GM21723 (cell line): ENCODE data around the gene PRKACB.
"Not testable (repeated sequence)": the region's sequence is repeated elsewhere in the genome, so short reads cannot be mapped to it uniquely, and the experiment has no call there.

Source experiments
- ATAC-seq: cut with Tn5 transposase; IDR thresholded peaks from one replicate; pipeline ENCODE4 v1.9.1; 2021; ENCODE audit warnings: mild to moderate bottlenecking, moderate library complexity; ENCODE audit not compliant: unreplicated experiment

PRKACB gene

DNA sequence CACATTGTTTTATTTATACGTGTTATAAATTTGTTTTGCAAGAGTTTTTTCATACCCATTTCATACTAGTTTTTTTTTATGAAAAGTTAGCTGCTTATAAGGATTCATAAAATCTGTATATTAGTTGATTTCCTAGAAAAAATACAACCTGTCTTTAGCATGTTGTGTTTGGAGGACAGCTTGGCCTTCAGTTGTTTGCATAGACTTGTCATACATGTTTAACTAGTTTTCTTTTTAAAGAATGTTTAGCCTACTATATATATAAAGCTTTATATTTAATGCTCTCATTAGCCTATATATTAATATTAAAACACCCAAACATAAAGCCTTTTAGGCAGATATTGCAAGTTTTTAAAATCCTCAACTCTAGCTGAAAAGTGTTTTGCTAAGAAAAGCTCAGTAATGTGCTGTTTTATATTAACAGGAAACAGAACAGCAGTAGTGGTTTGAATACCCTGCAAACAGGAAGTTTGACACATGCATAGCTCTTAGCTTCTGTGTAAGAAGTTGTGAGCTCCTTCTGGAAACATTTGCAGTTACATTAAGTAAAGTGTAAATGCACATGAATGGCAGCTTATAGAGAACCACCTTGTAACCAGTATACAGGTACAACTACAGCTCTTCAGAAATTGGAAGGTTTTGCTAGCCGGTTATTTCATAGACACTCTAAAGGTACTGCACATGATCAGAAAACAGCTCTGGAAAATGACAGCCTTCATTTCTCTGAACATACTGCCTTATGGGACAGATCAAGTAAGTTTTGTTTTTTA lies at the start of gene PRKACB:
Gene PRKACB, plus strand, starts transcription at position 476 of the 770 bp plus-strand sequence. Its CDS starts 91 bp downstream, at position 567.
- ATAC-seq, result peak; percentile 89

DNA sequence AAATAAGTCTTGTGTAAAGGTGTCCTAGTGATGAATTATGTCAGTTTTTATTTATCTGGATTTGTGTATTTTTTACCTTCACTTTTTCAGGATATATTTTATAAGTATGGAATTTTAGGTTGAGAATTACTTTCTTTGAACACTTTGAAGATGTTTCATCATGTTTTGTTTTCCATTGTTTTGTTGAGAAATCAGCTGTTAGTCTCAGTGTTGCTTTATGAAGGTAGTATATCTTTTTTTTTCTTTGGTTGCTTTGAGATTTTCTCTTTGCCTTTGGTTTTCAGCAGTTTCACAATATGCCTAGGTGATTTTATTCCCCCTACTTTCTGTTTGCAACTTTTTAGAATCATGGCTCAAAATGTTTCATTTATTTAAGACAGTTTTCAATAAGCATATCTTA lies 48.8 kb upstream of the PRKACB start:
- no peak for ATAC-seq

DNA sequence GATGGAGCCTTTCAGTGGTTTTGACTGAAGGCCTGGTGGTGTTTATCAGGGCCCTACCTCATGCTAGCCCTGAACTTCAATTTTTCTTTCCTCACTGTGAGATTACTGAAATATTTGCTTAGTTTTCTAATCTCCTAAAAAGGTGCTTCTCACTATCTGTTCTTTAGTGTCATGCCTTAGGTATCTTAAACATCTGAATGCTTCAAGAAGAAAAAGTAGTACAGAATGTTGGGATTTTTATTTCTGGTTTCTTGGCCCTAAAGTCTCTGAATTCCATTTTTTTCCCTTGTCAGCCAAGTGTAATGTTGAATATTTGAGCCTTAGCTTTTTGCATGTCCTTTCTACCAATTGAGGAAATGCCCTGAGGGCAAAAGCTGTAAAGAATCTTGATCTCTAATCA lies 47.9 kb upstream of the PRKACB start:
- no peak for ATAC-seq

DNA sequence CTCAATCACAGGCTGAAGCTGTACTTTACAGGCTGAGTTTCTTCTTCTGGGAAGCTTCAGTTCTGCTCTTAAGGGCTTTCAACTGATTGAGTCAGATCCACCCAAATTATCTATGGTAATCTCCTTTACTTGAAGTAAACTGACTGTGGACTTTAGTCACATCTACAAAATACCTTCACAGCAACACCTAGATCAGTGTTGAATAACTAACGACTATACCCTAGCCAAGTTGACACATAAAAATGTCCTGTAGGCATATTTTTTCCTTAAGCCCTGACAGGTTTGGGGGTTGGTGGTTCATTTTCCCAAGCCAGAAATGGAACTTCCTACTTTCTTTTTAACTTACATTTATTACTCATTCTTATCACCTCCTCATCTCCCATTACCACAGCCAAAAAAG lies 42.9 kb upstream of the PRKACB start:
- ATAC-seq, result no peak

DNA sequence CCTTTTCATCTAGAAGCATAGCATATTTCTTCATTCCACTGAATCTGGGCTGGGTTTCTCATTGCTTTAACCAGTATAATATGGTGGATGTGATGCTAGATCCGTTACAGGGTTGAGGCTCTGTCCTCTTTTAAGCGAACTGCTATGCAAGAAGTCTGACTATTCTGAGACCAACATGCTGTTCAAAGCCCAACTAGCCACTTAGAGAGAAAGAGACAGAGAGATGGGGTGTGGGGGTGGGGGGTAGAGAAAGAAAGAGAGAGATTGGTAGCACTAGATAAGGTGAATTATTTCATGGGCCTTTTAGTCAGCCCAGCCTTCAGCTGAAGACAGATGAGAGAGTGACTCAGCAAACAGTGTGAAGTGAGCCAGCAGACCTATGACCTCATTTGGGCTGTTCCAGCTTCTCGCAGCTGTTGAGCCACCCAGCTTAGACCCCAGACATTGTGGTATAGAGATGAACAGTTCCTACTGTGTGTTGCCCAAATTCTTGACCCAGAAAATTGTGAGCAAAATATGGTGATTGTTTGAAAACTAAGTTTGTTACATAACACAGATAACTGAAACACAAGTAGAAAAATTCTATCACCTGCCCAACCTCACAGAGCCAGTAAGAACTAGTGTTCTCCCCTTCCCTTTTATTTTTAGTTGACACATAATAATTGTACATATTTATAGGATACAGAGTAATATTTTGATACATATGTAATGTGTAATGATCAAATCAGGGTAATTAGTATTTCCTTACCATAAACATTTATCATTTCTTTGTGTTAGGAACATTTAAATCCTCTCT lies 40.7 kb upstream of the PRKACB start:
- peak; percentile 81 for ATAC-seq

GRCh38 chr1:84107538-84107937 lies 36.5 kb upstream of the PRKACB start:
- not testable (repeated sequence) for ATAC-seq

DNA sequence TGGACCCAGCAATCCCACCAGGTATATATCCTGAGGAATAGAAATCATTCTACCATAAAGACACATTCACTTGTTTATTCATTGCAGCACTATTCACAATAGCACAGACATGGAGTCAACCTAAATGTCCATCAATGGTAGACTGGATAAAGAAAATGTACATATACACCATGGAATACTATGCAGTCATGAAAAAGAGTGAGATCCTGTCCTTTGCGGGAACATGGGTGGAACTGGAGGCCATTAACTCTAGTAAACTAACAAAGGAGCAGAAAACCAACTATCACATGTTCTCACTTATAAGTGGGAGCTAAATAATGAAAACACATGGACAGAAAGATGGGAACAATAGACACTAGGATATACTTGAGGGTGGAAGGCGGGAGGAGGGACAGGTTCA lies 36.1 kb upstream of the PRKACB start:
- ATAC-seq, result no peak

DNA sequence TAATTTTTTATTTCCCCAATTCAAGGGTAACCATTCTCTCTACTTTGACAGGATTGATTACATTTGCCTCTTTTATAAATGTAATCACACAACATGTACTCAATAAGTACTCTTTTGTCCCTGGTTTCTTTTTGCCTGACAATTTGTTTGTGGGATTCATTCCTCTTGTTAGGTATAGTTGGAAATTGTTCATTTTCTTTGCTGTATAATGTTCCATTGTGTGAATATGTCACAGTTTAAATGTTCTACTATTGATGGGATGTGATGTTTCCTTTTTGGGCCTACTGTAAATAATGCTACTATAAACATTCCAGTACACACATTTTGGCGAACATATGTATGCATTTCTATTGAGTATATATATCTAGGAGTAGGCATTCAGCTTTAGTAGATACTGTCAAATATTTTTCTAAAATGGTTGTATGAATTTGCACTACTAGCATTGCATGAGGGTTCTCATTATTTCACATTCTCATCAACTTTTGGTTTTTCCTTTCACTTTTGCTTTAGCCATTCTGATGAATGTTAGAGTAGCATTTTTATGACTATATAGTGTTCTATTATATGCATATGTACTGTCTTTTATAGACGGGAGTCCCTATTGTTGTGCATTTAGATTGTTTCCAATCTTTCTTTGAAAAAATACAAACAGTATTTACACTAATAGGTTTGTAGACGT lies 35.0 kb upstream of the PRKACB start:
- no peak for ATAC-seq

- ATAC-seq, result no peak
Observed at GRCh38 chr1:84110629-84111028, 33.4 kb upstream of the PRKACB start.

GRCh38 chr1:84116558-84116957 lies 27.5 kb upstream of the PRKACB start:
- ATAC-seq, result no peak

DNA sequence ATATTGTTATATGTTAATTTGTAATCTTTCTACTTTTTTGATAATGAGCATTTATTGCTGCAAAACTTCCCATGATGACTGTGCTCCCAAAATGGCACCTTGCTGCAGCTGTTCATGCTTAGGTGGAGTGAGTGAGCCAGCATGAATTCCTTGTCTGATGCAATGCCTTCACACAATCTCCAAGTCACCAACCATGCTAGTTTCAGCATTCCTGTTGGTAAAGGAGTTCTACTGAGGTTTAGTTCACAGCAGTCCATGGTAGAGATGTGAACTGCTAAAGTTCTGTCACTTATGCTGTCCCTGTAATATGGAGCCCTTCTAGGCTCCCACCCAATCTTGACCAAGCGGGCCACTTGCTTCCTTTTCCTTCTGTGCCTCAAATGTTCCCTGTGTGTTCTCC lies 26.2 kb upstream of the PRKACB start:
- ATAC-seq, result no peak

- no peak for ATAC-seq
Observed at GRCh38 chr1:84121360-84121759, 22.7 kb upstream of the PRKACB start.

- peak; percentile 77 for ATAC-seq
Observed at GRCh38 chr1:84122780-84123382, 21.2 kb upstream of the PRKACB start.

DNA sequence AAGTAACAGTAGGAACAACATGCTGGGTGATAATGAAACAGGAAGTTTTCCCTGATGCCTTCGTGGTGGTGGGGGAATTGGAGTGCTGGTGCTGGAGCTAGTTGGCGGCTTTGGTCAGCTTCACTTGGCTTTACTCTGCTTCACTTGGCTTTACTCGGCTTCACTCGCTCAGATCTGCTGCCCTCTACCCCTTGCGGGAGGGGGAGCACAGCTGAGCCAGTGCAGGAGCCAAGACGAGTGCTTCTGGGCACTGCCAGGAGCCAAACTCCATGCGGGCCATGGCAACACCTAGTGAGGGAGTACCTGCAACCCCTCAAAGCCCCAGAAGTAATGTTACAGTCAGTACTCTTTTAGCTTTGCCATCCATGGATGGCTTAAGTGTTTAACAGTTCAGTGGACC lies 10.6 kb upstream of the PRKACB start:
- ATAC-seq, result no peak

GRCh38 chr1:84135341-84135740 lies 8.7 kb upstream of the PRKACB start:
- no peak for ATAC-seq

- no peak for ATAC-seq
Observed at GRCh38 chr1:84141182-84142003, 2.7 kb upstream of the PRKACB start.

- ATAC-seq, result no peak
Observed at GRCh38 chr1:84145068-84145467, 997 bp downstream of the PRKACB start.

- no peak for ATAC-seq
Observed at GRCh38 chr1:84146411-84147032, 2.5 kb downstream of the PRKACB start.

DNA sequence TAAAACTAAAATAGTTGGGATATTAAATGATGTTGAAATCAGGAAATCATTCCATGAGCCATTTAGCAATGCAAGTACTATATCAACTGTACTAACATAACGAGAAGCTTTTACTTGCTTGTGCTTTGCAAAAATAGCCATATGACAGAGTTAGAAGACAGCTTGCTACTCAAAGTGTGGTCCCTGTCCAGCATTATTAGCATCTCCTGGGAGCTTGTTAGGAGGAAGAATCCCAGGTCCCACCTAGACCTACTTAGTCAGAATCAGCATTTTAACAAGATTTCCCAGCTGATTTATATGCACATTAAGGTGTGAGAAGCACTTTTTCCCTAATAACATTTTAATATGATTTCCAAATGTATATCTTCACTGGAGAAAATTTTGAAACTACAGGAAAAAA lies 4.7 kb downstream of the PRKACB start:
- ATAC-seq, result no peak

DNA sequence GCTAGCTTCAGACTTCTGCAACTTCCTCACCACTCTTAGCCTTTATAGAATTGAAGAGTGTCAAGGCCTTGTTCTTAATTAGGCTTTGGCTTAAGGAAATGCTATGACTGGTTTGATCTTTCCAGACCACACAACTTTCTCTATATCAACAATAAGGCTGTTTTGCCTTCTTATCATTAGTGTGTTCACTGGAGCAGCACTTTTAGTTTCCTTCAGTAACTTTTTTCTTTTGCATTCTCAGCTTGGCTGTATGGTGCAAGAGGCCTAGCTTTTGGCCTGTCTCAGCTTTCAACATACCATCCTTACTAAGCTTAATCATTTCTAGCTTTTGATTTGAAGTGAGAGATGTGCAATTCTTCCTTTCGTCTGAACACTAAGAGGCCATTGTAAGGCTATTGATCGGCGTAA lies 8.6 kb downstream of the PRKACB start:
- ATAC-seq, result peak; percentile 73
